ENCODE results near the gene RSPO1.
"Not testable (repeated sequence)": the region's sequence is repeated elsewhere in the genome, so short reads cannot be mapped to it uniquely, and the experiment has no call there.

Gene RSPO1

DNA sequence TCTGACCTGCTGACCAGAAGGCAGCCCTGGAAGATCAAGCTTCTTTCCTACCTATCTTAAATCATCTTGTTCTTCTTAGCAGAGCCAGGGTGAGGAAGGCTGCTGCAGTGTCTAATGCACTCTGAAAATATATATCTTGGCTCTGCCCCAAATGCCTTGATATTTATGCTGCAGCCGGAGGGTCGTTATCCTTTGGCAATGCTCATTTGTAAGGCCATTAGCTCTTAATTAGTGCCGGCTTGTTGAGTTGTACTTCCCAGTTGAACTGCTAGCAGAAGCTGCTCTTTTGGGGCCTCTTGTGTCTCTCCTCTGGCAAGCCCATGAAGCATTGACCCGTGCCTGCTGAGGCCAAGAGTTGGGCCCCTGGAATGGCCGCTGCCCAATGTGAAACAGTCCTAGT is 34.8 kb downstream of the RSPO1 start:
- TF ChIP-seq, protein P1, sequence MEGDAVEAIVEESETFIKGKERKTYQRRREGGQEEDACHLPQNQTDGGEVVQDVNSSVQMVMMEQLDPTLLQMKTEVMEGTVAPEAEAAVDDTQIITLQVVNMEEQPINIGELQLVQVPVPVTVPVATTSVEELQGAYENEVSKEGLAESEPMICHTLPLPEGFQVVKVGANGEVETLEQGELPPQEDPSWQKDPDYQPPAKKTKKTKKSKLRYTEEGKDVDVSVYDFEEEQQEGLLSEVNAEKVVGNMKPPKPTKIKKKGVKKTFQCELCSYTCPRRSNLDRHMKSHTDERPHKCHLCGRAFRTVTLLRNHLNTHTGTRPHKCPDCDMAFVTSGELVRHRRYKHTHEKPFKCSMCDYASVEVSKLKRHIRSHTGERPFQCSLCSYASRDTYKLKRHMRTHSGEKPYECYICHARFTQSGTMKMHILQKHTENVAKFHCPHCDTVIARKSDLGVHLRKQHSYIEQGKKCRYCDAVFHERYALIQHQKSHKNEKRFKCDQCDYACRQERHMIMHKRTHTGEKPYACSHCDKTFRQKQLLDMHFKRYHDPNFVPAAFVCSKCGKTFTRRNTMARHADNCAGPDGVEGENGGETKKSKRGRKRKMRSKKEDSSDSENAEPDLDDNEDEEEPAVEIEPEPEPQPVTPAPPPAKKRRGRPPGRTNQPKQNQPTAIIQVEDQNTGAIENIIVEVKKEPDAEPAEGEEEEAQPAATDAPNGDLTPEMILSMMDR (IDR thresholded peaks at IDR 0.05; ENCODE audit: low read length, missing control alignments), result no peak
- DNase-seq (ENCODE audit: low read depth), result no peak
- no peak overlapping the region for H3K4me3 ChIP-seq (replicated peaks; ENCODE audit: low read depth, low read length)

DNA sequence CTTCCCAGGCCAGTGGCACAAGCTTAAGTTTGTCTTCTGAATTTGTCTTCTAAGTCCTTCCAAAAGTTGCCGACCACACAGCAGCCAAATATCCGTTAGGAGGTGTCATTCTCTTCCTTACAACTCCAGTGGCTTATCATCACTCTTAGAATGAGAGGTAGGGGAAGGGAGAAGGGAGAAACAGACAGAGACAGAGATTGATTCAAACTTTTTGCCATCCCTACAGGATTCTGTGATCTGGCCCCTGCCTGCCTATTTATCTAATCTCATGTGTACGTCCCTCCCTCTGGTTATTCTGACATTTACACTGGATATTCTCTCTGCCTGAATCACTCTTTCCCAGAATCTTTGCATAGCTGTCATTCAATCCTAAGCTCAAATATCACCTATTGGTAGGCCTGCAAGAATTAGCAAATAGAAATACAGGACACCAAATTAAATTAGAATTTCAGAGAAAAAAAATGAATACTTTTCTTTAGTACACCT is 38.5 kb downstream of the RSPO1 start:
- no peak for DNase-seq (ENCODE audit: low read depth)
- H3K4me3 ChIP-seq (replicated peaks; ENCODE audit: low read depth, low read length), result peak overlapping the region; percentile 98
- TF ChIP-seq, protein P1 (IDR thresholded peaks at IDR 0.05; ENCODE audit: low read length, missing control alignments), result no peak

DNA sequence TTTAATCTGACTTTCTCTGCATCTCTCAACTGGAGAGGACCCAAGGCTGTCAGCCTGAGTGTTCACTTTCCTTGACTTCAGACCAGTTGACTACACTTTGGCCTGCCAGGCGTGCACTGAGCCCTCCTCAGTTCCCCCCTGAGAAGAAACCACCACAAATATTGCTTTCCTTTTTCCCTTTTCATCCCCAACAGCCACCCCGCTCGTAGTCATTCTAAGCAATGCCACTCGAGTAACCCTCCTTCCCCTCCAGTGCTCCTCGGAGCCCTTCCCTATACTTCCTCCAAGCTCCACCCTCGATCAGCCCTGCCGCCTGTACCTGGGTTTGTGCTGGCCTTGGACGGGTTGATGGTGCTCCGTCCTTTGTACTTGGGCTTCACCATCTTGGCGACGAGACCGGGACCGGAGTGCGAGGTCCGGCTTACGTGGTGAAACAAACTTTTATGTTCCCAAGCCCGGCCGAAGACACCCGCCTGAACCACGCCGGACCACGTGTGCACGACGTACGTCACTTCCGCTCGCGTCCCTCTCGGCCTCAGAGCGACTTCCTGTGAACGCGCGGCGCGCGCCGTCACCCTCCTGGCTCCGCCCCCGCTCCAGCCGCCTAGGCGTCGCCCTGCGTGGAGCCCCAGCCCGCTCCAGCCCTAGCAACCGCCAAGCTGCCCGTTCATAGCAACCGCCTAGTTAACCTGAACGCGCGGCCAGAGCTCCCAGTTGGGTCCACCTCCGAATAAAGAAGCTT is 39.1 kb downstream of the RSPO1 start, which contains the start of gene GNL2:
TSS of gene GNL2 (minus strand) at position 498 of the 742 bp plus-strand sequence. CDS start at position 383, 115 bp downstream.
- TF ChIP-seq, protein P1 (IDR thresholded peaks at IDR 0.05; ENCODE audit: low read length, missing control alignments), result no peak
- H3K4me3 ChIP-seq (replicated peaks; ENCODE audit: low read depth, low read length), result peak within 1 kb of the TSS; percentile 98
- DNase-seq (ENCODE audit: low read depth), result peak; percentile 97

DNA sequence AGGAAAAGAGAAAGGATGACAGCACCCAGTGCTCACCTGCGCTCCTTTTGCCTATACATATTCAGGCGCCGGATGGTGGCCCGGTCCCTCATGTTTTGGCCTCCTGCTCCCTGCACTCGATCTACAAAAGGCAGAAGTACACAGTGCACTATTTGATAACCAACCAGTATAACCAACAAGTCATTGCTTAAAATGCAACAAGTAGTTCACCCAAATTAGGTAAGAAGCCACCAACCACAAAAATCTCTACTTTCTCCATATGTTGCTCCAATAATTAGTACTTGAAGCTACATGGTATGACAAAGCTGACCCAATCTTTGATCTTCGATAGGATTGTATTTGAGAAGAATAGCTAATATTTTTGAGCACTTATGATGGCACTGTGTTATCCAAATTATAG is 41.0 kb downstream of the RSPO1 start:
- TF ChIP-seq, protein P1 (IDR thresholded peaks at IDR 0.05; ENCODE audit: low read length, missing control alignments), result no peak
- DNase-seq (ENCODE audit: low read depth), result no peak
- H3K4me3 ChIP-seq (replicated peaks; ENCODE audit: low read depth, low read length), result no peak overlapping the region

DNA sequence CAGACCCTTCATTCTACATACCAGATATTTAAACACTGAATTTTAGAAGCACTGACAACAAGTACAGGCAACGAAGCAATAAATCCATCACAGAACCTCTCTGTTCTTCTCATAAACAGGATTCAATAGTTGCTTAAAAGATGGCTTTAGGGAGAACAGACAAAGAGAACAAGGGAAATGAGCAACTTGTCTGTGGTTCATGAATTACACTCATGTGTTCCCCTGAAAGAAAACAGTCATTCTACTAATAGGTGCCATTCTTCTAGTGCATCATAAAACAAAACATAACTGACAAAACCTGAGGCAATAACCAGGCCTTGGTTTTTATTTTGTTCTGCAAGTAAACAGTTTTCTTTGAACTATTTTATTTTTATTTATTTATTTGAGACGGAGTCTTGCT is 45.8 kb downstream of the RSPO1 start:
- TF ChIP-seq, protein P1 (IDR thresholded peaks at IDR 0.05; ENCODE audit: low read length, missing control alignments), result no peak
- no peak for DNase-seq (ENCODE audit: low read depth)
- no peak overlapping the region for H3K4me3 ChIP-seq (replicated peaks; ENCODE audit: low read depth, low read length)

DNA sequence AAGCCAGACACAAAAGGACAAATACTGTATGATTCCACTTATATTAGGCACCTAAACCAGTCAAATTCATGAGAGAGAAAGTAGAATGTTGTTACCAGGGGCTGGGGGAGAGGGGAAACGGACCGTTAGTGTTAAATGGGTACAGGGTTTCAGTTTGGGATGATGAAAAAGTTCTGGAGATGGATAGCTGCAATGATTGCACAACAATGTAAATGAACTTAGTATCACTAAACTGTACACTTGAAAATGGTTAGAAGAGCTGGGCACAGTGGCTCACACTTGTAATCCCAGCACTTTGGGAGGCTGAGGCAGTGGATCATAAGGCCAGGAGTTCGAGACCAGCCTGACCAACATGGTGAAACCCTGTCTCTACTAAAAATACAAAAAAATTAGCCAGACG is 50.1 kb downstream of the RSPO1 start:
- H3K4me3 ChIP-seq (replicated peaks; ENCODE audit: low read depth, low read length); DNase-seq (ENCODE audit: low read depth): not testable (repeated sequence)

DNA sequence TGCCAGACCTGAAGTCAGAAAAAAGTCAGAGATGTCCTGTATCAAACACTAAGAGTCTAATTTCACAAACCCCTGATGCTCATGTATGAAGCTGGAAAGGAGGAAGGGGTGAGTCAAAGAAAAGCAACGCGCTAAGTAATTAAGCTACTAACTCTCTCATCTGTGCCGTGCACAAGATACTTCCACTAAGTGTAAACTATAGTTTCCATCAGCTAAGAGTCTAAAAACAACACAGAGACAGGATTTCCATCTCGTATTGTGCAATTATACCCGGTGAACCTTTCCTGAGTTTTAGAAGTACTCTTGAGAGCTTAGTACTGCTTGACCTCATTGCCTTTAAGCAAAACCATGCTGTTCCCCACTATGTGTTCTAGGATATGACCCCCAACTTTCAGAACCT is 59.0 kb downstream of the RSPO1 start:
- peak; percentile 31 for DNase-seq (ENCODE audit: low read depth)
- TF ChIP-seq, protein P1 (IDR thresholded peaks at IDR 0.05; ENCODE audit: low read length, missing control alignments), result no peak
- no peak overlapping the region for H3K4me3 ChIP-seq (replicated peaks; ENCODE audit: low read depth, low read length)
